Stimulated activated naive CD8-positive, alpha-beta T cell treated with anti-CD3 and anti-CD28 coated beads, Interleukin-15, amount 100 ng/mL, for 72 hours (primary cell): Measurements from ENCODE around the gene SCGB1D2.

Experiments
- ATAC-seq: fragments of 150-1000 bp; cut with Tn5 transposase; 2 replicates; pipeline ENCODE4 v1.10.0; 2021; ENCODE audit warnings: mild to moderate bottlenecking, moderate library complexity
- DNase-seq, 2 donors: peaks; one replicate each; pipeline ENCODE4 v3.0.0; 2021 to 2022
- H3K27ac Mint-ChIP-seq, 2 donors: one replicate each; pipeline ENCODE4 v1.8.0; 2022; ENCODE audit warnings: mild to moderate bottlenecking in 2 of 2, mixed read lengths in 2 of 2, moderate library complexity in 2 of 2
- H3K27me3 Mint-ChIP-seq: one replicate; pipeline ENCODE4 v1.8.0; 2022; ENCODE audit warnings: mixed read lengths
- H3K4me1 Mint-ChIP-seq: one replicate; pipeline ENCODE4 v1.8.0; 2022; ENCODE audit warnings: mild to moderate bottlenecking, mixed read lengths
- H3K4me3 Mint-ChIP-seq, 2 donors: one replicate each; pipeline ENCODE4 v1.8.0; 2022; ENCODE audit warnings: mild to moderate bottlenecking in 2 of 2, mixed read lengths in 2 of 2, moderate library complexity in 1 of 2
- H3K9me3 Mint-ChIP-seq, 2 donors: one replicate each; pipeline ENCODE4 v1.8.0; 2022; ENCODE audit warnings: mixed read lengths in 2 of 2

Gene SCGB1D2

DNA sequence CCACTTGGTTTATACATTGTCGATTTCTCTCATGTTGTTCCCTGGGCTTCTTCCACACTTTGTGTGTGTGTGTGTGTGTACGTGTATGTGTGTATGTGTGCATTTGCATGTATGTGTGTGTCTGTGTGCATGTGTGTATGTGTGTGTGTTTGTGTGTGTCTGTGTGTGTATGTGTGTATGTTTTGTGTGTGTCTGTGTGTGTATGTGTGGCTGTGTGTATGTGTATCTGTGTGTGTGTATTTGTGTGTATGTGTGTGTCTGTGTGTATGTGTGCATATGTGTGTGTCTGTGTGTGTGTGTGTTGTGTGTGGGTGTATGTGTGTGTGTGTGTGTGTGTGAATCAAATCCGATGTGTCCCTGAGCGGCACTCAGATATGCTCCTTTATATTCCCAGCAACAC, 4.5 kb upstream of the SCGB1D2 start:
- H3K9me3 Mint-ChIP-seq = no peaks in the 10 kb centered on the region
- ATAC-seq (no peak), DNase-seq (no peak)
- no peaks in the 10 kb centered on the region for H3K4me1 Mint-ChIP-seq
- no peak overlapping the region for H3K4me3 Mint-ChIP-seq
- H3K27ac Mint-ChIP-seq = no peak overlapping the region
- peaks cover 45% of the 10 kb centered on the region for H3K27me3 Mint-ChIP-seq

GRCh38 chr11:62238151-62238550, 3.9 kb upstream of the SCGB1D2 start:
- no peak for DNase-seq
- no peaks in the 10 kb centered on the region for H3K4me1 Mint-ChIP-seq
- peaks cover 38% of the 10 kb centered on the region for H3K27me3 Mint-ChIP-seq
- no peak overlapping the region for H3K4me3 Mint-ChIP-seq
- H3K27ac Mint-ChIP-seq = no peak overlapping the region
- no peak for ATAC-seq
- no peaks in the 10 kb centered on the region for H3K9me3 Mint-ChIP-seq

- Mint-ChIP-seq H3K4me3 (no peak overlapping the region), H3K9me3 (no peaks in the 10 kb centered on the region), H3K4me1 (no peaks in the 10 kb centered on the region), H3K27ac (no peak overlapping the region), H3K27me3 (peaks cover 49% of the 10 kb centered on the region)
- ATAC-seq (no peak), DNase-seq (no peak)
These were observed 944 bp upstream of the SCGB1D2 start for GRCh38 chr11:62241095-62241494.

- ATAC-seq (peak; percentile 50), DNase-seq (no peak)
- H3K27ac Mint-ChIP-seq = peak overlapping the region in 1 of 2 donors; percentile 3
- H3K4me1 Mint-ChIP-seq = no peaks in the 10 kb centered on the region
- peaks cover 37% of the 10 kb centered on the region for H3K27me3 Mint-ChIP-seq
- H3K4me3 Mint-ChIP-seq = no peak overlapping the region
- H3K9me3 Mint-ChIP-seq = peaks cover 11% of the 10 kb centered on the region in 2 donors
These were observed 3.3 kb downstream of the SCGB1D2 start for GRCh38 chr11:62245271-62245753.

GRCh38 chr11:62251698-62252097, 9.7 kb downstream of the SCGB1D2 start:
- H3K27ac Mint-ChIP-seq = no peak overlapping the region
- DNase-seq = no peak
- ATAC-seq = no peak
- no peak overlapping the region for H3K4me3 Mint-ChIP-seq
- no peaks in the 10 kb centered on the region for H3K4me1 Mint-ChIP-seq
- peaks cover 32 to 38% of the 10 kb centered on the region in 2 donors for H3K9me3 Mint-ChIP-seq
- H3K27me3 Mint-ChIP-seq = peaks cover 28% of the 10 kb centered on the region

DNA sequence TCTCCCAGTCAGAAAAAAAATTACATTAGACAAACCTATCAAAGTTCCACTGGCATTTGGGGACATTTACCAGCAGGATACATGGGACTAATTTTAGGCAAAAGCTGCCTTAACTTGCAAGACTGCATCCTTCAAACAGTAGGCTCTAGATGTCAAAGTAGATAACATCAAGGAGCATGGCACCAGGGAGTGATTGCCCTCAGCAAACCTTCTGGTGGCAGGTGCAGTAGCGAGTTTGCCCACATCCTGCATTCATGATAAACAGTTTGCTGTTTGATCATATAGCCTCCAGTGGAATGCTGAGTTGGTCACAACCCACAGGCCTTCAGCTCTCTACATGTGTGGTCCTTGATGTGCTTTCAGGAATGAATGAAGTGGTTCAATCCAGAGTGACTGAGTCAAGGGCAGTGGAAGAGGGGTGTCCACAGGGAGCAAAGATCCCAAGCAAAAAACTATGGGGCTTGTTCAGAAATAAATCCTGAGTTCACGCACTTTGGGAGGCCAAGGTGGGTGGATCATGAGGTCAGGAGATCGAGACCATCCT, 12.0 kb downstream of the SCGB1D2 start:
- peaks cover 32 to 38% of the 10 kb centered on the region in 2 donors for H3K9me3 Mint-ChIP-seq
- no peak overlapping the region for H3K4me3 Mint-ChIP-seq
- H3K27me3 Mint-ChIP-seq = peaks cover 45% of the 10 kb centered on the region
- no peak overlapping the region for H3K27ac Mint-ChIP-seq
- DNase-seq (no peak), ATAC-seq (no peak)
- H3K4me1 Mint-ChIP-seq = no peaks in the 10 kb centered on the region

DNA sequence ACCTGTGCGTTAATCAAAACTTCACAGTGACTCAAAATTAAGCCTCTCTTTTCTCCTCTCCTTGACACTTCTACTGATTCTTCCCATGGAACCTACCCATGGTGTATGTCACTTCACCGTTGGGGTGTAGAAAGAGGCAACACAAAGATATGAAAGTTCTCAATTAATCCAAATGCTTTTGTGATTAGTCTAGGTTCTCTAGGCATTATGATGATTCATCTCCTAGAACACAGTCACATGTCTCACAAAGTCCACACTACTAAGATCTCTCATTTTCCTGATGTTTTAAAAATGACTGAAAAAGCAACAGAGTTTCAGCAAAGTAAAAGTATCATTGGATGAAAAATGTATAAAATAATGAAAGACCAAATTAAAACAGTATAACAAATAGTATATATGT, 14.2 kb downstream of the SCGB1D2 start:
- peaks cover 46% of the 10 kb centered on the region for H3K27me3 Mint-ChIP-seq
- H3K4me3 Mint-ChIP-seq = no peak overlapping the region
- no peaks in the 10 kb centered on the region for H3K4me1 Mint-ChIP-seq
- ATAC-seq = no peak
- peaks cover 10 to 18% of the 10 kb centered on the region in 2 donors for H3K9me3 Mint-ChIP-seq
- H3K27ac Mint-ChIP-seq = no peak overlapping the region
- no peak for DNase-seq

DNA sequence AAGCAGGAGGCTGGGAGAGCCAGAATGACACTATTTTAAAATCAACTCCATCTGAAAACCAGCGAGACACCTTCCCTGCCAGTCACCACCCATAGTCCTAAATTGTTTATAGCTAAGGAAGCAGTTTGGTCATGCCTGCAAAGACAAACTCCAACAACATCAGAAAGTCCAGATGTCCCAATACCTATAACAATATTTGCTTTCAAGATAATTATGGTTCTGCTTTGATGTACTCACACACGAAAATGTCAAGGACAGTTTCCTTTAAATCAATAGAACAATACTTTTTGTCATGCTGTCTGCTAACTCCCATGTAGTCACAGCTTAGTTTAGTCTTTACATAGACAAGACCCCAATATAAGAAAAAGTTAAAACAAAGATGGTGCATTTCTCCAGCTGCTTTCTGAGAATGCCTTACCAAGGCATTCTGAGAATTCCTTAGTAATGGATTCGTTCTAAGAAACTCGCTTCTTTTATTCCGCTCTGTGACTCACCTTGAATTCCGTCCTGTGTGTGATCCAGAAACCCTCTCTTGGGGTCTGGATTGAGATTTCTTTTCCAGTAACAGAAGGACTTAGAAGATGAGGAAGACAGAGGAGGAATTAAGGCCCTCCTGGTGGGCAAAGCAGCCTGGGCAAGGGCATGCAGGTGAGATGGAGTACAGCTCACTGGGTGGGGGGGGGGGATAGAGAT, 18.4 kb downstream of the SCGB1D2 start:
- H3K4me1 Mint-ChIP-seq = peaks cover 12% of the 10 kb centered on the region

GRCh38 chr11:62264004-62264403, 22.0 kb downstream of the SCGB1D2 start:
- no peak overlapping the region for H3K27ac Mint-ChIP-seq
- H3K27me3 Mint-ChIP-seq = peaks cover 29% of the 10 kb centered on the region
- peaks cover 16% of the 10 kb centered on the region for H3K4me1 Mint-ChIP-seq
- no peak overlapping the region for H3K4me3 Mint-ChIP-seq
- ATAC-seq (no peak), DNase-seq (no peak)
- H3K9me3 Mint-ChIP-seq = no peaks in the 10 kb centered on the region

More for the DNA sequence above, 18.4 kb downstream of the SCGB1D2 start:
- ATAC-seq (no peak), DNase-seq (no peak)
- Mint-ChIP-seq H3K27me3 (peaks cover 49% of the 10 kb centered on the region), H3K27ac (no peak overlapping the region), H3K4me3 (no peak overlapping the region), H3K9me3 (no peaks in the 10 kb centered on the region)

DNA sequence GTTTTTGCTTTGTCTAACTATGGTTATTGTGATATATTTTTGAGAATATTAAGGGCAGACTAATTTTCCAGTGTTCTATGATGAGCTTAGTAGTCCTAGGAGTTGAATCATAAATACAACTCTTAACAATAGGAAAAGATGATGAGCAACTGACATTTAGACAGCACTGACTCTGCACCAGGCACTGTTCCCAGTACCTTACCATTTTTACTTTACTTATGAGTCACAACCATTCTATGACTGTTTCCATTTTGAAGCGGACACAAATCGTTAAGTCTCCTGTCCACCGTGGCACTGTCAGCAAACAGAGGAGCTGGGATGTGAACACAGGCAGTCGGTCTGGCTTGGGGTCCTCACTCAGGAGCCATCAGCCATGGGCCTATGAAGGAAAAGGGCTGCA, 24.5 kb downstream of the SCGB1D2 start:
- H3K4me1 Mint-ChIP-seq = peaks cover 16% of the 10 kb centered on the region
- no peak overlapping the region for H3K4me3 Mint-ChIP-seq
- H3K27ac Mint-ChIP-seq = peak overlapping the region in 1 of 2 donors; percentile 26
- H3K9me3 Mint-ChIP-seq = no peaks in the 10 kb centered on the region
- DNase-seq (no peak), ATAC-seq (peak; percentile 91)
- peaks cover 19% of the 10 kb centered on the region for H3K27me3 Mint-ChIP-seq

DNA sequence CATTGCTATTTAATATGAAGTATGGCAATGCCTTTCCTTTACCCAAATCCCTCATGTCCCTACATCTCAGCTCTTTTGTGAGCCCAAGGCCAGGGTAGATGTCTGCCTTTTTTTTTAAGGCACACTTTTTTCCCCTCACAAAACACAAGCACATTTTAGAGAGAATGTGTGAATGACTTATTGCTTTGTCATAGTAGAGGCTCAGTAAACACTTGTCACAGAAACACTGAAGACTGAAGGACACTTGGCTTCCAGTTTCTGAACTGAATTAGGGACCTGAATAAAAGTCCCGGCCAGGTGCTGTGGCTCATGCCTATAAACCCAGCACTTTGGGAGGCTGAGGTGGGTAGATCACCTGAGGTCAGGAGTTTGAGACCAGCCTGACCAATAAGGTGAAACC, 25.0 kb downstream of the SCGB1D2 start:
- DNase-seq = no peak
- H3K4me1 Mint-ChIP-seq = peaks cover 16% of the 10 kb centered on the region
- no peak overlapping the region for H3K27ac Mint-ChIP-seq

GRCh38 chr11:62267576-62267975, 25.5 kb downstream of the SCGB1D2 start:
- no peak for DNase-seq
- H3K4me1 Mint-ChIP-seq = peaks cover 16% of the 10 kb centered on the region
- ATAC-seq = no peak
- H3K27me3 Mint-ChIP-seq = peaks cover 21% of the 10 kb centered on the region
- no peak overlapping the region for H3K4me3 Mint-ChIP-seq
- no peaks in the 10 kb centered on the region for H3K9me3 Mint-ChIP-seq
- H3K27ac Mint-ChIP-seq = peak overlapping the region in 1 of 2 donors; percentile 27

More for the DNA sequence above, 25.0 kb downstream of the SCGB1D2 start:
- Mint-ChIP-seq H3K4me3 (no peak overlapping the region), H3K27me3 (peaks cover 21% of the 10 kb centered on the region), H3K9me3 (no peaks in the 10 kb centered on the region)
- no peak for ATAC-seq

DNA sequence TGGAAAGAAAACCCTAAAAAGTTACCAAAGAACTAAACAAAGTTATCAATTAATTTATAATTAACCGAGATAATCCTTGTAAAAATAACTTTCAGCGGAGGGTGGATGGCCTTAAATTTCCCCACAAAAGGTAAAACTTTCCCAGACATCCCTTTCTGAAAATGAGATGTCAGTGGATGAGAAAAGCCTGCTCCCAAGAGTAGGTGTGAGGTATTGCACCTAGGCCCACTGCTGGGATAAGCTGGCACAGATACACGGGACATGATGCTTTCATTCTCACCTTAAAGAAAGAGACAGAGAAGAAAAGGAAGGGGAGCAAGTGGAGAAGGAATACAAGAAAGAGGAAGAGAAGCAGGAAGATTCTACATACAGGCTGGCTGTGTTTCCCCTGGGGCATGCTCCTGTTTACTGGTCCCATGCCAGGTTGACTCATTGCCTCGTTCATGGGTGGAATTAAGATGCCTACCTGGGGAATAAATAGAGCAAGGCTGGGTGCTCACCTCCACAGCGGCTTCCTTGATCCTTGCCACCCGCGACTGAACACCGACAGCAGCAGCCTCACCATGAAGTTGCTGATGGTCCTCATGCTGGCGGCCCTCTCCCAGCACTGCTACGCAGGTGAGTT, 27.7 kb downstream of the SCGB1D2 start, which contains the start of gene SCGB2A2:
Gene SCGB2A2, plus strand, starts transcription at position 505 of the 625 bp plus-strand sequence. Its CDS starts 59 bp downstream, at position 564.
- DNase-seq (no peak), ATAC-seq (no peak)
- H3K27ac Mint-ChIP-seq = no peak within 1 kb of the TSS
- no peaks in the 10 kb centered on the region for H3K9me3 Mint-ChIP-seq
- H3K27me3 Mint-ChIP-seq = peaks cover 21% of the 10 kb centered on the region
- H3K4me1 Mint-ChIP-seq = peaks cover 8% of the 10 kb centered on the region
- no peak within 1 kb of the TSS for H3K4me3 Mint-ChIP-seq

DNA sequence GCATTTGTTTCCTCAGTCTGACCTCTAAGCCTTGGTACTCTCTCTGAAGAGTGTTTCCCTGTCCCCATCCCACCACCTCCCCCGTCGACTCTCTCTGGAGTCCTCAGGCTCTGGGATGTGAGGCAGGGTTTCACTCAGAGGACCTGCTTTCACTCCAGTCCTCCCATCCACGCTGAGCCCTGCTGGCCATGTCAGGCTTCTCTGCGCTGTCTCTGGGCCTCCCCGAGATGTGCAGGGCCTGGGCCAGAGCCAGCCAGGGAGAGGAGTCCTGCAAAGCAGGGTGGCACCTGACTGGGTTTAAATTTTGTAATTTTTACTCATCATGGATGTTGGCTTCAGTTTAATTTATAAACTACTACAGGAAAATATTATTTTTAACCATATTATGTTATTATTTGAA, 31.2 kb downstream of the SCGB1D2 start:
- Mint-ChIP-seq H3K27ac (no peak overlapping the region), H3K9me3 (no peaks in the 10 kb centered on the region), H3K27me3 (peaks cover 13% of the 10 kb centered on the region), H3K4me1 (no peaks in the 10 kb centered on the region), H3K4me3 (no peak overlapping the region)
- no peak for ATAC-seq
- no peak for DNase-seq

DNA sequence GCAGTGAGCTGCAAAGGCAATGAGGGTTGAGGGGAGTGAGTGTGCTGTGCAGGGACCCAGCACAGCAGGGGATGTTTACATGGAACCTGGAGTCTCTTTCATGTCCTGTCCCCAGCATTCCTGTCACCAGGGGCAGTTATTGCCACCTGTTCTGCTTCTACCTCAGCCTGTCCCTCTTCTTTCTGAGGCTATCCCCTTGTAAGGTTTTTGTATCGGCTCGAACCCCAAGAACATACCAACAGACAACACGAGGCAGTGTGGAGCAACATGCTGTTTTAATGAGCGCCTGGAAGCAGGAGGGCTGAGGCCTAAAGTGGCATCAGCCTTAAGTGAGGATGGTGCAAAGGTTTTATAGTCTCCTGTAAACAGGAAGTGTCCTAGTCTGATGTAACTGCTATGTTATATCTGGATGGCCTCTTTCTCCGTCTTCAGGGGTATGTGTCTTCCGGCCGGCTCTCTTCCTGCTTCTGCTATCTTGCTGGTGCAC, 31.8 kb downstream of the SCGB1D2 start:
- H3K9me3 Mint-ChIP-seq = no peaks in the 10 kb centered on the region
- DNase-seq (no peak), ATAC-seq (no peak)
- H3K27ac Mint-ChIP-seq = peak overlapping the region; percentile 18 to 89
- no peak overlapping the region for H3K4me3 Mint-ChIP-seq
- no peaks in the 10 kb centered on the region for H3K4me1 Mint-ChIP-seq
- H3K27me3 Mint-ChIP-seq = peaks cover 9% of the 10 kb centered on the region

DNA sequence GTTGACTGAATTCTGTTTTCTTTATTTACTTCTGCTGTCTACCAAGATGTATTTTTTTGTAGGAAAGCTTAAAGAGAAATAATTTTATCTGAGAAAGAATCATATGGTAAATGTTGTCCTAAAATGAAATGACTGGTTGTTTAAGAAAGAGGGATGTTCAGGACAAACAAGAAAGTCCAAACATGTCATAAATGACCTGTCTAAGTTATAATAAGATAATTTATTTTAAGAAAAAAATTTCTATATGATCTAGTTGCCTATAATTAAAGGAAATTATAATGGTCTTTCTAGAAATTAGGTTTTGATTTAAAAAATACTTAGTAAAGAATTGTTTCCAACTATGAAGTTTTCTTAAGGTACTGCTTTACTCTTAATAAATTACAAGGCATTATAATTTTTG, 38.4 kb downstream of the SCGB1D2 start:
- ATAC-seq (no peak), DNase-seq (no peak)
- Mint-ChIP-seq H3K4me3 (no peak overlapping the region), H3K4me1 (no peaks in the 10 kb centered on the region), H3K27me3 (peaks cover 12% of the 10 kb centered on the region), H3K27ac (no peak overlapping the region), H3K9me3 (no peaks in the 10 kb centered on the region)
